ENCODE data around the gene CADM1.

Gene CADM1

DNA sequence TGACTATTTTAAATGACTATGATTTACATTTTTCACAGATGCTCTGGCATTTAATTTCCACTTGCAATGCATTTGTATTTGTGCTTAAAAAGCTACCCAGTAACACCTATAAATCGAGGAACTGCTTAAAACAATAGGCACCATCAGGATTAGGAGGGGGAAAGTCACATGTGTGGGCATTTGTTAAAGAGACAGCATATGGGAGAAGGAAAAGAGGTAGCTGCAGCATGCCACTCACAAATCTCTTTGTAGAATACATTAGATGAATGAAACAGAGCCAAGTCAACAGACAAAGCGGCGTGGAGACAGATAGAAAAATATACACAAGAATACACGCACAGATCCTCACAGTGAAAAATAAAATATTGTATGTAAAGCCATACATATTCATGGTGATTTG, 228.0 kb downstream of the CADM1 start:
- no peak for DNase-seq (ENCODE audit: low spot score)

DNA sequence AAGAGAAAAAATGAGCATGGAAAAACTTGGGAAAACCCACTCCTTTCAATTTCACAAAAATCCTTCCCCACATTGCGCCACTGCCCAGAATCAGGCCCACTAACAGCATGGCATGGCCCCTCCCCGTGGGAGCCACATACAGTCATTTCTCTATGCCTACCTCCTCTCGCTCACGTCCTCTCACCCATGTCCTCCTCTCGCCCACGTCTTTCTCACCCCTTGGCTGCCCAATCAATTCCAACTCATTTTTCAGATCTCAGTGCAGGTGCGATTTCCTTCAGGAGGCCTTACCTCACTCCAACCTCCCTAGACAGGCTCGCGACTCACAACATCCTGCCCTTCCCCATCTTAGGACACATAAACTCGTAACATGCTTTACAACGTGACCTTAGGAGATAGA, 229.2 kb downstream of the CADM1 start:
- no peak for DNase-seq (ENCODE audit: low spot score)

DNA sequence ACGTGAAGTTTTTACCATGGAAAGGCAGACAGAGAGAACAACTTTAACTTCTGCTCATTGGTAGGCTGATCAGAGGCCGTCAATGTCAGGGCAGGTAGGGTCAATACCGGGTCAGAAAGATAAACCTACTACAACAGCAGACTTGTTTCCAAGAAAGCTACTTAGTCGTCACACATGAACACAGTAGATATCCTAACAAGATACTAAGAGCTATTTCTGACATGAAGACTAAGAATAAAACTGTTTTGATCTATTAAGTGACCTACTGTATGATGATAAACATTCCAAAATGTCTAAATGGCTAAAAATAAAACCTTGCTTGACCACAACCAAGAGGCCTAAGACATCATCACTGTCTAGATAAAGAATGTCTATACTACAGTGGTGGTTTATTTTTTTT, 231.3 kb downstream of the CADM1 start:
- no peak for DNase-seq (ENCODE audit: low spot score)

DNA sequence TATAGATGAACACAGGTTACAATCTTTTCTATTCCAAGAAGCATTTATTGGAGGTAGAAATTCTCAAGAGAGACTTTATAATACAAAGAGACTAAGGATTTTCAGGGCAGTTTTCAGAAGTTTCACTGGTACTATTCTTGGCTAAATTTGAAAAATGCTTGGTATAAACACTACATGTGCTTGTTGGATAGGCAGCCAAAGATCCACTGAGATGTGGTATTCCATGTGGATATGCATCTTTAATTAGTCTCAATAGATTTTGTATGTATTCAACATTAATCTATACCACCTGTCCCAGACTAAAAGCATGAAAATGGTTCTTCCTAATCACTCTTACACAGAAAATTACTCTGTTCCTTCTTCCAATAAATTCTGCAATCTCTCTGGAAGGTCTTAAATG, 232.6 kb downstream of the CADM1 start:
- DNase-seq (ENCODE audit: low spot score): no peak

DNA sequence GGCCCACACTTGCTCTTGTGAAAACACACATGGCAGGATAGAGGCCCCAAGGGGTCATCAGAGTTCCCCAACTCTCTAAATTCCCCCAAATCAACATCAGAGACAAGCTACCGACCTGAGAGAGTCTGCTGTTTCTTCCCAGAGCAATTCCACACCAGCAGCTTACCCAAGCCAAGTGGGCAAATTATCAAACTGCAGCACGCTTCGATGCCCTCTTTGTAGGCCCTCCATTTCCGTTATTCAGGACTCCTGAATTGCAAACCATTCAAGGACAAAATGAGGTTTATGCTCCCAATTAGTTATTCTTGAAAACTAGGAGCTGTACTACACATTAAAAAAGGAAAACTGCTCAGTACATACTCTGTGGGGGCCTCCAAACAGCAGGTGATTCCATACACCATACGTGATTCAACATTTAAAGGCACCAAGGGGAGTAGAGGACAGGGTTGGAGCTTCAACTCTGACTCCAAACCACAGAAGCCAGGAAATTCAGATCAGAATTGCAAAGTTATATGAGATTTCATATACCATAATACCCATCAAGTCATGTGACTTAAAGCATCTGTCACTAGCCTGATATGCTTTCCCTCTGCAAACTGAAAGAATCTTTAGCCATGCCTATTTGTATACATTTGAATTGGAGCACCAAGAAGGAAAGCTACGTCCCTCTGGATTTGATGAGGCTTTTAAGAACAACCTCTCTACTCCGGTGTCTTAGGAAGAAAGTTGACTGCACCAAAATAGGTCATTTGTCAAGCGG, 234.8 kb downstream of the CADM1 start:
- DNase-seq (ENCODE audit: low spot score): no peak

DNA sequence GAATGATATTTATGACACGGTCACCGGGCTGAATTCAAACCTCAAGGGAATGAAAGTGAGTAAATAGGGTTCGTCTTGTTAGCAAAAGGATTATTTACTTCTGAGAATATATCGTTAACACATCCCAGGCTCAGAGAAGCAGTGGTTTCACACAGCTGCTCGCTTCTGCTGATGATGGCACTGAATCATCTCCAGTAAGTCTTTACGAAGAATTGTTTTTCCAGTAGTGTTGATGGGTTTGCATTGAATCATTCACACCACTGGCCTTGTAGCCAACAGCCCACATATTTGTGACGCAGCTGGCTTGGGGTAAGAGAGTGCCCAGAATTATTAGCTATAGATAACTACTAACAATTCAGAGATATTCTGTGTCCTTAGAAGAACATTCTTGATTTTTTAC, 236.3 kb downstream of the CADM1 start:
- no peak for DNase-seq (ENCODE audit: low spot score)

DNA sequence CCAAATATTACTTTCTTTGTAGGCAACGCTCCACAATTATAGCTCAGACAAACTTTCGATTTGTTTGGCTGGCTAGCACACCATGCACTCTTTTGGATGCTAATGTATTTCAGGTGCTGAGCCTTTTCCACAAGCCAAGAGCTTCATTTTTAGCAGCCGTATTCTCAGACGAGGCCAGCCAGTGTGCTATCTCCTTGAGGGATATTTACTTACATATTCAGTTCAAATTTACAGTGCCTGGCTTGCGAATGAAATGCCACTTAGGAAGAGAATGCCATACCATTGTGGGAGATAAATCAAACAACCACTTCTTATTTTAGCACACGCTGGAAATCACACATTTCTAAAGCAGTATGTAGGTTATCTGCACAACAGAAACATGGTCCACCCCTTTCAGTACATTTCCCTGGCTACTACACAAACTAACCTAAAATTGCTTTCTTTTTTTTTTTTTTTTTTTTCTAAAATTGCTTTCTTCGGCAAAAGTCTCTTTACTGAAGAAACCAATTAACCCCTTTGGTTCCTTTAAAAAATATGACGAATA, 236.9 kb downstream of the CADM1 start:
- no peak for DNase-seq (ENCODE audit: low spot score)

DNA sequence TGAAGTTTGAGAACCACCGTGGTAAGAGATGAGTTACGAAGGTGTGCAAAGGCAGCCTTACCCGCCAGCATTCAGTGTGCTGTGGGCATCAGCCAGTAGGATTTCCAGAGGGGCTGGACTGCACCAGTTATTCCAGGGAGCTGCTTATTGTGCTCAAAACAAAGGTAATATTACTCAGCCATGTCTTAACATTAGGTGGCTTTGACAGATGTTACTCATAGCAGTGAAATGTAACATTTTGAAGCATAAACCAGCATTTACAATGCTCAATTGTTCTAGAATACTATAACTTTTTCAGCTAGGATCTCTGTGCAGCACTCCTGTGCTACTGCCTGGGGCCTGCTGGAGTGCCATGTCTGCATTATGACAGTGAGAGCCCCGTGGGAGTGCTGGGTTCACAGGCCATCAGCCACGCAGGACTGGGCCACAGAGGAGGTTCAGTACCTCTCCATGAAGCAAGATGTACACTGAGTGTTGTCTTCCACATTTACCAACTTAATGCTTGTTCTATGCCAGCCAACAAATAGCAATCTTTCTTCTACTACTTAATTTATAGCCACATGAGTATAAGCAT, 238.1 kb downstream of the CADM1 start:
- no peak for DNase-seq (ENCODE audit: low spot score)

DNA sequence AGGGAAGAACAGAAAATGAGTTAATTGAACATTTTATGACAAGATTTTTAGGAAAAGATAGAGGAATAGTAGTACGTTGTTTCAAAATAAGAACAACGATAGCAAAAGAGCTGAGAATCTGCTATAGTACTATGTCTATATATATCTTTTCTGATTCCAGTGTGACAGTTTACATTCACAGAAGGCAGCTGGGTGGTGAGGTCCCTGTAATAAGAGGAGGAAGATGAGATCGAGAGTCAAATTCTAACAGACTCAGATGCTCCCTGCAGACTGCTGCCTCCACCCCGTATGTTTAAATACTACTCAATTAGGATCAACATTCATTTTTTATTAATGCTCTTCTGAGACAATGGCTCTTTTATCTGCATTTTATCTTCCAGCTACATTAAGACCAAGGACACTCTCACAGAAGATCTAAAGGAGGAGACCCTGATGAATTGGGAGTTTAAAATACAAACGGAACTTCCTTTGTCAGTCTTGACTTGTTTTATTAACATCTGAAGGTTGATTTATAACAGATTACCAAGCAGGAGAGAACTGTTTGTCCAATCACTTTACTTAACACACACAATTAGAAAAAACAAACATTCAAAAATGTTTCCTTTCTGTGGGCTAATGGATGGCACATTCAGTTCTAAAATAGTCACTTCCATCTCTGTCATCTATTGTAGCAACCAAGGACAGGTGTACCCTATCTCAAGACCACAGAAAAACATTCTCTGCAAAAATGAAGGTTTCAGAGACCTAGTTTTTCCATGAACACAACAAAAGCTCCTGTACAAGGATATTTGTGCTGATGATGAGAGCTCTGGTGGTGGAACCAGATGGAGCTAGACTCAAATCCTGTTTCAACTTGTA, 240.2 kb downstream of the CADM1 start:
- no peak for DNase-seq (ENCODE audit: low spot score)

DNA sequence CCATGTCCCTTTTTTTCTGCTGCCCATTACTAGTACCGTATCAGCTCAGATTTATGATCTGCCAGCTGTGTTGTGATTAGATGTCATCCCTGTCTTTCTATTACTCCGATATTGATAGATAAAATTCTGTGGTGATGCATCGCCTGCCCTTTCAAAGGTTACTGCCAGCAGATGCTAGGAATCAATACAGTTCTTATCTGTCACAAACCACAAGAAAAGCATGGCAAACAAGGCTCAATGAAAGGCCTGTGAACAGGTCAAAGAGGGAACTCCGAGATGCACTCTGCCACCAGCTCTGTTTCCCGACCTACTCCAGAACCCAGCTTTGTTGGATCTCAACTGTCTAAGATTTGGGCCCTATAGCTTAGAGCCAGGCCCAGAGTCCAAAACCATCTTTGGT, 246.0 kb downstream of the CADM1 start:
- DNase-seq (ENCODE audit: low spot score): no peak

DNA sequence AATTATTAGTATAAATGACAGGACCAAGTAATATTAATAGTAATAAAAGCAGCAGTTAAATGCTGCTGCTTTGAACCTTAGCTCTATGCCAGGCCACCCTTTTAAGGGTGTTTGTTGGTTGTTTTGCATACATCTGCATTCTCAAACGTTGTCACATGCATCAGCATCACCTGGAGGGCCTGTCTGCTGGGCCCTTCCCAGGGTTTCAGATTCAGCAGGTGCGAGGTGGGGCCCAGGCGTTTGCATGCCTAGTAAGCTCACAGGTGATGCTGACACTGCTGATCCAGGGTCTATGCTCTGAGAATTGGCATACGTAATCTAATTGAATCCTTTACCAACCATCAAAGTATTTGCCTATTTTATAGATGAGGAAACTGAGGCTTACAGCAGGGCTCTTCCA, 246.5 kb downstream of the CADM1 start:
- no peak for DNase-seq (ENCODE audit: low spot score)

DNA sequence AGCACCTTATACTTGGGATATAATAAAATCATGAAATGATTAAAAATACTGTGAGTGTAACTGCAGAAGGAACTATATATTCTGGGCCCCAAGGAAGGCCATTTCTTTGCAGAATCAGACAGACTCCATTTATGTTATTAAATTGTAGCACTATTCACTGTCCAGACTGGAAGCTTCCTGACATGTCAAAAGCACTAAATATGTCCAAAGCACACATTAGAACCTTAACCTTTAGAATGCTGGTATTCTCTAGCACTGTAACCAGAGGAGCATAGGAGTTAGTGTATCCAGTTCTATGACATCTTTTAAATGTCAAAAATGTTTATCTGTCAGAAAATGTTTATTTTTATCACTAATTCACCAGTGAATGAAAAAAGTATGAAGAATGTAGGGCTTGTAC, 246.9 kb downstream of the CADM1 start:
- no peak for DNase-seq (ENCODE audit: low spot score)

DNA sequence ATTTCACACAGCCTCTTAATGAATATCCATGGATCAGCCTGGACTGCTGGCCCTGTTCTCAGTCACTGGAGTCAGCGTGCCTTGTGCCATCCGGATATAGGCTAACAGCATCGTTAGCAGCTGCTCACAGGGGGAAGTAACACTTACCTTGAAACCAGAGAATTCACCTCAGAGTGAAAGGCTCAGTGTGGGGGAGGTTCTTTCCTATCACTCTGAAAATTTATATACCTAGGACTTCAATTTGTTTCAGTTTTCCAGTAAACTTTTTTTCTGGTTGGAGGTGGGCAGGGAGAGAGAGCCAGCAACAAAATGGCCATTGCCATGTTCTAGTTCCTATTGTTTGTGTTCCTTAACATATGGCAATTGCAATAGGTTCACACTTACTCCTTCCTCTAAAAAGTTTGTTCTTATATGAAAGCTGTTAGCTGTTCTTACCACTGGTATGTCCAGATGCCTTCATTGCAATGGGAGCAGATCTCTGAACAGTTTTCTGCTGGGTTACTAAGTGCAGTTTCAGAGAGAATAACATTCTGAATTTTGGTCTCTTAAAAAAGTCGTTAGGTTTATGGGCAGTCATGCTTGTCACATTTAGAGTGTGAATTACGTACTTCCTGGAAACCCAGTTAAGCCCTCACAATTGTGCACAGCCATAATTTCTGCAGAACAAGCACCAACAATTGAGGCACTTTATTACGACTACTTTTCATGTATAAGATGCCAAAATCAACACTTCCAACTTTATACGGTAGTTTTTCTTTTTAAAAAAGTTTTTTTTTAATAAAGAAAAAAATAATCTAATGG, 247.6 kb downstream of the CADM1 start:
- DNase-seq (ENCODE audit: low spot score): no peak

DNA sequence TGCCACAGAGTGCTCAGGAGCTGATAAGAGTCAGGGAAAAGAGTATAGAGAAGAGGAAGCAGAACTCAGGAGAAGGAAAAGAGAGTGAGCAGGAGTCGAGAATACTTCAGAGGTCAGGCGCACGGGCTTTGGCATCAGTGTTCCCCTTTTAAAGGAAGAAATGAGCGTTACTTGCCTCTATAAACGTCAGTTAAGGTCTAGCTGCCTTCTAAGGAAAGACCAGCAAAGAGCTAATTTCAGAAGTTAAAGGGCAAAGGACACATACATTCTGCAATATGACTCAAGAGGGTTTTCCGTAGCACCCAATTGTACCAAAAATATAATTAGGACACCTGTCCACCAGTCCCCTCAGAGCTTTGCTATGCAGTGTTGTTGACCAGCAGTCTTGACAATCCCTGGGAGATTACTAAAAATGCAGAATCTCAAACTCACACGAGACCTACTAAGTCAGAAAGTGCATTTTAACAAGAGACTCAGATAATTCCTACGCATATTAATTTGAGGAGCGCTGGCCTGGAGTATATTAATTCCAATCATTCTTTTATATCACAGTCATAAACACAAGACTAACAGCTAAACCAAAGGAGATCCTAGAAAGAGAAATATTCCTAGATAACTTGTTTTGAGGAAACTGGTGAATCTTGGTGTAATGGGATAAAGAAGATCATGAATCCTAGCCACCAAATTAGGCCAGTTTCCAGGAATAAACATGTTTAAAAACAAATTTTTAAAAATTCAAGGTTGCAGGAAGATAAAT, 249.0 kb downstream of the CADM1 start:
- DNase-seq (ENCODE audit: low spot score): no peak

DNA sequence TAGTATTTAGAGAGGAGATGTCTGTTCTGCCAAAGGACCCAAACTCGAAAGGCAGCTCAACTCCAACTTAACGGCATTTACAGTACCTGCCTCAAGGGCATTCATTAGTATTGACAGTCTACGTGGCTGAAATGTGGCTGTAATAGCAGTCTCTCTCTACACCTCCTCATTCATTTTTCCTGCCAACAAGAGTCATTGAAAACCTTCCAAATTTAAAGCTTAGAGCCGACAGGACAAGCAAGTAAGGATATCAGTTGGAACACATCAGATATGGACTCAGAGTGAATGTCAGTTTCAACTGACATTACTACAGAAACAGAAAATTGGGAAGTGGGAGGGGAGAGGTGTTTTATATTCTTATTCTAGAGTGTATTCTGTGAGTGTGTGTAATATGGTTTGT, 253.1 kb downstream of the CADM1 start:
- DNase-seq (ENCODE audit: low spot score): no peak

DNA sequence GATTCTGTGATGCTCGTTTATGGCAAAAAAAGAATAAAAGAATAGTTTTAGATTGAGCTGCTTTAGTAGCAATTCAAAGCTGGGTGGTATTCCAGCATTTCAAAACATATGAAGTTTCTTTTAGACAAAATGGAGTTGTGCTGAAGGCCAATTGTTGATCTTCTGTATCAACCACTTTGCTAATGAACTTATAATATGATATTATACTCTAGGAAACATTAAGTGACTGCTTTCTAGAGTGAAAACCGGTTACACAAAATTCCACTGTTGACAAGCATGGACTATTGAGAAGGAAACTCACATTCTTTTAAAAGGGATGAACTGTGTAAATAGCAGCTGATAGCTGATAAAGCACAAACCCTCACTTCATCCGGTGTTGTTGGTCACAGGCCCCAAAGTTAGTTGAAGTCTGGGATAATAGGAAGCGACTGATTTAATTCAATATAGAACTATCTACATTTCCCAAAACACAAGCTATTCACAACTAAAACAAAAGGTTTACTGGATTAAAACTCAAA, 255.1 kb downstream of the CADM1 start:
- DNase-seq (ENCODE audit: low spot score): no peak

DNA sequence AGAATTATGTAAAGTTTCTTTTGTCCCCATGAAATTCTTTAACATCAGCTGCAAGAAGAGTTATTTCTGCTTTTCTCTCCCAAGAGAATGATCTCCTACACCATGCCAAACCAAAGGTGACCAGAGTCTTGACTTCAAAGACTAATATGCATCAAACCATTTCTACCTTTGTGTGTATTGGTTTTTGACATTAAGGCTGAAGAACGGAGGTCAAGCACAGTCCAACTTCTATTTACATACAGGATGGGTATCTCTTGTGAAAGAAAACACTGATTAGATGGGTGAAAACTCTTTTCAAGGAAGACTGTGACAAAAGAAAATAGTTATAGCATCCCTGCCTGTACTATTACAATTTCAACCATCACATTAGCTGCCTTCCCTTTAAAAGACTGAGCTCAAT, 256.3 kb downstream of the CADM1 start:
- no peak for DNase-seq (ENCODE audit: low spot score)

DNA sequence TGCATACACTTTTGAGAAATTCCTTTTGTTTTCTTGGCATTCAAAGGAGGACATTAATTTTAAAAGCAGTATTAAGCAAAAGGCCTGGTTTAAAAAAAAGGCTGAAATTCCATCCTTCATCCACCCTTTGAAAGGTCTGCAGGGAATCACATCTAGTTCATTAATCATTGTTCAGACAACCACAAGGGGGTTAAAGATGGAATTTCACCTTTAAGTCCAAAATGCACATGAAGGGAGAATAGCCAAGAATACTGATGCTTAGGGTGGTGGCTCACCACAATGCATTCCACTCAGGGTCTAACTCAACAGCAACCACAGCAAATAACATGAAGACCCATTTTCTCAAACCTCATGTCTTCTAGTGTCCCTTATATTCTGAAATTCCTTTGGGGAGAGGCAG, 256.9 kb downstream of the CADM1 start:
- DNase-seq (ENCODE audit: low spot score): no peak

DNA sequence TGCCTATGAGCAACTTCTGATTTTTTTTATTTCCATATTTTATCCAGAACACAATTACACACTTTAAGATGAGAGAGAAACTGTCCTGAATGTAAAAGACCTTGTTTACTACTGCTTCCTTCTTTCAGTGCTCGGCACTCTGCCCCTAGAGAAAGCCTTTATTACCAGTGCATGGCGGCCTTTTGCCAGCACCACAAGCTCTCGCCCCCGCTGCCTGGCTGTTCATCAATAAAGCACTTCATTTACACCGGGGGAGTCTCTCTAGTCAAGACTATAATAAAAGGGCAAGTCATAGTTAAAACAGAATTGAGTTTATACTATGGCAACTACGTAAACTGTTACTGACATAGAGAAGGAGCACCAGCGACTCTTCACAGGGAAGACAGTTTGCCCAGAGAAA, 259.5 kb downstream of the CADM1 start:
- DNase-seq (ENCODE audit: low spot score): no peak

DNA sequence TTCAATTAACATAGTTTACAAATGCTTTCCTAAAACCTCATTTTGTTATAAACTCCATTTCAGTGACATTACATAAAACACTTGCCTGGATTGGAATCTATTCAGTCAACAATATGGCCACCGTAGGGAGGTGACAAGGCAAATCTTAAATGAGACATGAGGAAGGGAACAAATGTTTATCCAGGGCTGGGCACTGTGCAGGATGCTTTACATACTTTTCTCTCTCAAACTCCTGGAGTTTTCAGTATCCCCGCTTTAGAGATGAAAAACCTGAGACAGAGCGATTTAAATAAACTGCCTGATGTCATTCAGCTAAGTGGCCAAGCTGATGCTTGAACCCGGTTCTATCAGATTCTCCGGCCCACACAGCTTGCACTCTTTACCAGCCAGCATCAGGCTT, 259.9 kb downstream of the CADM1 start:
- no peak for DNase-seq (ENCODE audit: low spot score)

DNA sequence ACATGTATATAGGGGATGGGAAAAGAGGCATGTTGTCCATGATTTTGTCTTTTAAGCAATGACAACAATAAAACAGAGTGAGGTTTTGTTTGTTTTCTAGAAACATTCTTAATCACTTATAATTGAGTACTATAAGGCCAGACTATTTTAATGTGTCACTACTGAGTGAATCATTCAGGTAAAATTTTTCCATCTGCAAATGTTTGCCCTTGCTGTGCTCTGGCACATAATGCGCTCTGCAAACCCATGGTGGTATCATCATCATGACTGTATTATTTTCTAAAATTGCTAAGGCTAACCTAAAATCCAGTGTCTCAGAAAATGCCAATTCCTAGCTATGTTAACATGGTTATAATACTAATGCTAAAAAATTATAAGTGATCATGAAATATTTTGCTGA, 261.2 kb downstream of the CADM1 start:
- no peak for DNase-seq (ENCODE audit: low spot score)

Data from LoVo (cell line).